Right lobe of liver (tissue), 6 donors: ENCODE measurements around the gene CDCP2. TPM values are rescaled to one million over a fixed set of nuclear protein-coding genes. Genes with fewer than 3 reads are reported as not detected.
"Not testable (repeated sequence)": the region's sequence is repeated elsewhere in the genome, so short reads cannot be mapped to it uniquely, and the experiment has no call there.

Experiments used
- ATAC-seq, 4 donors: fragments of 200-7000 bp; cut with Tn5 transposase; one replicate each; pipeline ENCODE4 v1.9.1; 2020; ENCODE audit warnings: mild to moderate bottlenecking in 4 of 4, moderate library complexity in 4 of 4
- DNase-seq, 3 donors: peaks; one replicate each; pipeline ENCODE4 v3.0.0-alpha.2; 2020
- H3K27ac ChIP-seq, 3 donors: fragments of 200-600 bp; one replicate each; pipeline ENCODE4 v1.8.0; 2022
- H3K27me3 ChIP-seq, 2 donors: fragments of 200-600 bp; one replicate each; pipeline ENCODE4 v1.8.0; 2022
- H3K36me3 ChIP-seq, 4 donors: fragments of 200-600 bp; sonication (generic) in 1 of 4; one replicate each; pipeline versions ENCODE4 v1.5.1 to v1.8.0; 2017 to 2022; ENCODE audit warnings: control low read depth in 1 of 4
- H3K4me1 ChIP-seq, 4 donors: fragments of 200-600 bp; sonication (generic) in 1 of 4; one replicate each; pipeline versions ENCODE4 v1.5.1 to v1.8.0; 2017 to 2022; ENCODE audit warnings: control low read depth in 1 of 4
- H3K4me3 ChIP-seq, 3 donors: fragments of 200-600 bp; one replicate each; pipeline ENCODE4 v1.8.0; 2022
- H3K9me3 ChIP-seq, 4 donors: fragments of 200-600 bp; sonication (generic) in 1 of 4; one replicate each; pipeline versions ENCODE4 v1.5.1 to v1.8.0; 2017 to 2022; ENCODE audit warnings: control low read depth in 1 of 4
- CTCF ChIP-seq, 4 donors: fragments of 200-600 bp in 3 of 4; fragments of 450-650 bp in 1 of 4; IDR thresholded peaks; one replicate each; pipeline versions ENCODE4 v1.5.1 to v1.8.0; 2016 to 2022; ENCODE audit warnings: antibody characterized with exemption in 4 of 4, mild to moderate bottlenecking in 2 of 4
- POLR2A ChIP-seq: fragments of 450-650 bp; IDR thresholded peaks from one replicate; pipeline ENCODE4 v1.6.1; 2017; ENCODE audit warnings: antibody characterized with exemption, mild to moderate bottlenecking
- WGBS: methylation state at CpG from one replicate; pipeline ENCODE4 v1.1.6; 2018; ENCODE audit warnings: low coverage, low lambda C conversion rate; ENCODE audit not compliant: insufficient coverage; ENCODE audit errors: missing lambda C conversion rate; 5-methylcytosine and 5-hydroxymethylcytosine counted together
- intact Hi-C, 2 donors: fragments of 100-400 bp; cut with DNase I; formaldehyde crosslinking; loops; one replicate each; pipeline versions ENCODE4 v1.11.2 to v1.14.1; 2022
- total RNA-seq, 6 experiments: library from RNA; depleted of rRNA in 2 of 6; stranded (reverse); fragments of >200 nt in 2 of 6; fragmentation: NEBNext Ultra II Directional in 3 of 6; extraction: Animal tissue kit (Norgen Biotek cat#: 25700) in 3 of 6; gene quantifications; one replicate each; pipeline versions ENCODE4 v1.1.0 to v1.2.4, GENCODE V29; 2016 to 2023
- donor health status: DM: no; HTN: yes; CAD: no.
- donor health status: DM: no; HTN: no; CAD: no.
- donor health status: DM: no; HTN: no; CAD: no.
- donor health status: DM: no; HTN: yes; CAD: no.
- donor health status: DM: no; HTN: yes; CAD: no.

CDCP2 gene
- total RNA-seq, 6 experiments from 2014 or later = not detected

GRCh38 chr1:54107131-54107530 is 45.7 kb downstream of the CDCP2 start:
- intact Hi-C loops = no loop called here
- H3K9me3 ChIP-seq = no peaks in the 10 kb centered on the region
- H3K36me3 ChIP-seq = no peaks in the 10 kb centered on the region
- DNase-seq (no peak), ATAC-seq (no peak)
- no peak overlapping the region for H3K4me3 ChIP-seq
- no peaks in the 10 kb centered on the region for H3K4me1 ChIP-seq
- H3K27me3 ChIP-seq = no peaks in the 10 kb centered on the region
- WGBS = 29% methylated on average over 1 of the region's 2 CpGs
- TF ChIP-seq CTCF (IDR thresholded peaks at IDR 0.05) (no peak), POLR2A (no peak)
- H3K27ac ChIP-seq = no peak overlapping the region

GRCh38 chr1:54105736-54106269 is 47.0 kb downstream of the CDCP2 start:
- DNase-seq = no peak

GRCh38 chr1:54105080-54105479 is 47.7 kb downstream of the CDCP2 start:
- 75% methylated on average over 1 of the region's 1 CpG for WGBS
- Histone ChIP-seq H3K4me1 (no peaks in the 10 kb centered on the region), H3K4me3 (no peak overlapping the region), H3K9me3 (no peaks in the 10 kb centered on the region), H3K36me3 (no peaks in the 10 kb centered on the region), H3K27ac (no peak overlapping the region), H3K27me3 (no peaks in the 10 kb centered on the region)
- intact Hi-C loops = no loop called here
- ATAC-seq (no peak), DNase-seq (no peak)
- no peak for TF ChIP-seq POLR2A
- TF ChIP-seq CTCF (IDR thresholded peaks at IDR 0.05) = no peak

More at GRCh38 chr1:54105736-54106269, 47.0 kb downstream of the CDCP2 start:
- Histone ChIP-seq H3K9me3 (no peaks in the 10 kb centered on the region), H3K27me3 (no peaks in the 10 kb centered on the region), H3K36me3 (no peaks in the 10 kb centered on the region), H3K27ac (no peak overlapping the region), H3K4me1 (no peaks in the 10 kb centered on the region), H3K4me3 (no peak overlapping the region)
- WGBS = 96% methylated on average over 6 of the region's 6 CpGs
- intact Hi-C loops = no loop called here
- ATAC-seq = no peak
- TF ChIP-seq POLR2A (no peak), CTCF (IDR thresholded peaks at IDR 0.05) (no peak)

- H3K36me3 ChIP-seq, H3K4me1 ChIP-seq, ATAC-seq, H3K27ac ChIP-seq, H3K4me3 ChIP-seq, intact Hi-C loops, DNase-seq, H3K27me3 ChIP-seq, H3K9me3 ChIP-seq: not testable (repeated sequence)
- WGBS = 92% methylated on average over 9 of the region's 9 CpGs
These were observed 48.2 kb downstream of the CDCP2 start for GRCh38 chr1:54104613-54105012.

GRCh38 chr1:54103414-54103813 is 49.4 kb downstream of the CDCP2 start:
- TF ChIP-seq POLR2A (no peak), CTCF (IDR thresholded peaks at IDR 0.05) (no peak)
- Histone ChIP-seq H3K4me3 (no peak overlapping the region), H3K9me3 (no peaks in the 10 kb centered on the region), H3K4me1 (no peaks in the 10 kb centered on the region), H3K36me3 (no peaks in the 10 kb centered on the region), H3K27me3 (no peaks in the 10 kb centered on the region), H3K27ac (no peak overlapping the region)
- ATAC-seq (no peak), DNase-seq (no peak)
- intact Hi-C loops = no loop called here
- 96% methylated on average over 4 of the region's 6 CpGs for WGBS
